NCI-H2029 (cell line): ENCODE measurements around the gene LAMC2.
A peak's percentile ranks its signal among the peaks of the same experiment; 100 is the strongest.
"Not testable (repeated sequence)": the region's sequence is repeated elsewhere in the genome, so short reads cannot be mapped to it uniquely, and the experiment has no call there.

Experiments
- DNase-seq: peaks from one replicate; lab custom pipeline; 2025; lab: John Stamatoyannopoulos, UW

Gene LAMC2

DNA sequence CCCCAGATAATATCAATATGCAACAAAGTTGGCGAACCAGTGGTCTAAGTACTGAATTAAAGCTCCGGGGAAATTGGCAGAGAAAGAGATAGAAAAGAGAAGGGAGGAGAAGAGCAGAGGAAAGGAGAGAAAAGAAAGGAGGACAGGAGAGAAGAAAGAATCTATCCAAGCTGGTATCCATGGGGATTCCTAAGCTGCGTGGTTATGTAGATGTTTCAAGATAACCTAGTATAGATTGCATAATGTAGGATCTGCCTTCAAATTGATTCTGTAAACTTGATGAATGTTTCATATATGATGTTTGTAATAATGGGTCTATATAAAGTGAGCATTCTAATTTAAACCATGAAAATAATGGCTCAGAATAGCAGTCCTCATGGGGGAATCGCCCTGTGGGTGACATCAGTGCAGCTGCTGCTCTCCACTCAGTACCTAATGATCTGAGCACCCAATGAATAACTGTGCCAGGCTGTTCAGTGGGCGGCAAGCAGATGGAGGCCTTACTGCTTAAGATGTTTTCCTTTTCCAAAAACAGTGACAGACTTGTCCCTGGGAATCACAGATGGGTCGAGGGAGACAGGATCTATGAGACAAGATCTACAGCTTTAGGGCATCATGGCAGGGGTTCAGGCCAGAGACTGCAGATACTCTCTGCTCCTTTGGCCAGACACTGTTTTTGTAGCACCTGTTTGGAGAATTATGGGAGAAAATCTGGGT is 78.0 kb downstream of the LAMC2 start:
- no peak for DNase-seq

DNA sequence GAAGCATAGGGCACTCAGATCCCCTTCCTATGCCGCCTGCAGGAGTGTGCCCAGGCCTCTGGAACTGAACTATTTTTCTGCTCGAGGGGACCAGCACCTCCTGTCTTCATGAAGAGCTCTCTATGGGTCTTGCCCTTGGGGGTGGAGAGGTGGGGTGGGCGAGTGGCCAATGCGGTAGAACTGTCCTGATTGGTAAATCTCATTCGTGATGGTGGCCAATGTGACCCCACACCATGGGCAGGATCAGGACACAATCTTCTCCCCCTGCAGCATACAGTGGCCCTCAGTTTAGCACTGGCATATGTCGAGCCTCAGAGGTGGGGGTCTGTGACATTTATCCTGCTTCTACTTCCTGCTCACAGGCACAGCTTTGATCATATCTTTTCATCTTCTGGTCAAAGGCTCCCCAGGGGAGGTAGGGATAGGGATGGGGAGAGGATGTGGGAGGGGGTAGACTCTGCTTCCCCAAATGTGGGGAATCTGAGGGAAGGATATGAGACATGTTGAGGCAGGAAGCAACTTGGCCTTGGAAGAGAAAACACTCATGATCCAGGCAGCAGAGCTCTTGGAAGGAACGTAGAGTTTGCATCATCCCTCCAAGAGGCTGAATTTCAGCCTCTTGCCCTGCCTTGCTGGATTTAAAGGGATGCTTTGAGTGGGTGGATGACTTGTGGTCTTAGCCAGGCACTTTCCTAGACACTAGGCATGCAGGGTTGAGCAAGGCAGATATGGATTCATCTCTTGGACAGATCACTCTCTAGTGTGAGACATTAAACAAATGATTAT is 81.8 kb downstream of the LAMC2 start:
- no peak for DNase-seq

DNA sequence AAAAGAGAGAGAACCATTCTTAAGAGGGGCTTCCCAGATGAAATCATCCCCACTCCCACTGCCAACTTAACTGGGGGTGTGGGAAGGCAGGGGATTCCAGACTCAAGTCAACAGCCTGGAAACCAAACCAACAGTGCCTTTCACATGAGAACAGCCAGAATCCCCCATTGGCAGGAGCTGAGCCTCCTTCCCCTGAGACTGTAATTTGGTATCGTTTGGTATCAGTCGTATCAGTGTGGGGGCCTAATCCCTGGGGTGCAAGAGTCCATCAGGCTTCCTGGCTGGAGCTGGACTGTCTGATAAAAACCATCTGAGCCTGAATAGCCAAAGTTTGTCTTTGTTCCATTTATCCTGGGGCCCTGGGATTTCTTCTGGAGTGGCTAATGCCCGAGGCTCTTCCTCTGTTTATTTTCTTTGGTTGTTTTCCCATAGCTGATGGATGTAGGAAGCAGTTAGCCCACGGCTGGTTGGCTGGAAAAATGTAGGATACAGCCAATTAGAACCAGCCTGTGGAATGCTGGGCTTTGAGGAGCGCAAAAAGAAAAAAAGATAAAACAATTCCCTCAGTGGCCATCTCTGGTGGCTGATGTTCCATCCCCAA is 84.6 kb downstream of the LAMC2 start:
- no peak for DNase-seq

DNA sequence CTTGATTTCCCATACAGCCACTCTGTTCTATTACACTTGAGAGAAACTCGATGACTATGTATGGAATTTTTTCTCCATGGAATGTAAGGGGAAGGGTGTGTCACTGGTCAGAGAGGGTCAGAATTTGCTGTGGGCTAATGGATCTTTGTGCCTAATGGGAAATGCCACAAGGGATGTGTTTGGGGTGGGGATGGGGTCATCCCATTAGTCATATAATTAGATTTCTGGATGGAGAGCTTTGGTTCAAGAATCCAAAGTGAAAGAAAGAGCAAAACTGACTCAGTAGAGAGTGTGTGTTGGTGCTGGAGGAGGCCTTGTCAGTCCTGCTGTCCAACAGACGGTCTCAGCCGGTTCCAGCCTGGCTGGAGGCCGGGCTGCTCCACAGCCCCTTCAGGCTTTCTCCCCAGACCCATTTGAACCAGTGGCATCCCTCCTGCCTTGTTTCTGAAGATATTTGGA is 86.4 kb downstream of the LAMC2 start:
- no peak for DNase-seq

DNA sequence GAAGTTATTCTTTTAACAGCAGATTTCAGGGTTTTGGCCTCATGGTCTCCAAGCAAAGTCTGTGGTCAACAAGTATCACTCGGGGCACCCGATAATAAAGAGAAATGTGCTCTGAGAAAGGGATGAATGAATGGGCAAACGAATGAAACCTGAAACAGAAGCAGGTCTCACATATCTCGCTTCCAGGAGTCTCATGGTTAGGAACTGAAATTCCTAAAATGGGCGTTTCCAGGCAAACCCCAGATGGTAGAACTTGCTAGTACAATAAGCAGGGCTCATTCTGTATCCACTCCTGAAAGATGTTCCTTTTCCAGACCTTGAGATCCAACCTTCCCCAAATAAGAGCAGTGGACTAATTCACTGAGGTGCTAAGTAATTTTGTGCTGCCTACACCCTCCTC is 87.2 kb downstream of the LAMC2 start:
- no peak for DNase-seq

DNA sequence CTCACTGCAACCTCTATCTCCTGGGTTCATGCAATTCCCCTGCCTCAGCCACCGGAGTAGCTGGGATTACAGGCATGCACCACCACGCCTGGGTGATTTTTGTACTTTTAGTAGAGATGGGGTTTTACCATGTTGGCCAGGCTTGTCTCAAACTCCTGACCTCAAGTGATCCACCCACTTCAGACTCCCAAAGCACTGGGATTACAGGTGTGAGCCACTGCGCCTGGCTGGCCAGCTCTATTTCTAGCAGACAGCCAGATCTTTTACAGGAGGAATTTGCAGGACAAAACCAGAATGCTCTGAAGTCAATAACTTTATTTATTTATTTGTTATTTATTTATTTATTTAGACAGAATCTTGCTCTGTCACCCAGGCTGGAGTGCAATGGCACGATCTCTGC is 87.9 kb downstream of the LAMC2 start:
- DNase-seq = not testable (repeated sequence)

DNA sequence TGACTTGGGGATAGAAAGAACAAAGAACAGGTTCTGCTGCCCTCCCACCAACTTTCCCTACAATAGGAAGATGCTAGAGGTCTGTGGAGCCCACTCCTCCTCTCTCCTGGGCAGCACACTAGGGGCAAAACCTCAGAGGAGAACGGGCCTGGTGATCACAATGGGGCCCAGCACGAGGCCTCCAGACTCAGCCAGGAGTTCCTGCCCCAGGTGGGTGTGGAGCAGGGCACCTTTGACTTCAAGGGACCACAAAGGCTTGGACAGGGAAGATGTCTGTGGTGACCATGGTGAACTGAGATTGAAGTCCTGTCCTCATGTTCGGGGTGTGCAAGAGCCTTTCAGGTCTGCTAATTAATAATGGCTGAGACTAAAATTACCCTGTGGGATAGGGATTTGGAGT is 88.8 kb downstream of the LAMC2 start:
- DNase-seq = no peak

DNA sequence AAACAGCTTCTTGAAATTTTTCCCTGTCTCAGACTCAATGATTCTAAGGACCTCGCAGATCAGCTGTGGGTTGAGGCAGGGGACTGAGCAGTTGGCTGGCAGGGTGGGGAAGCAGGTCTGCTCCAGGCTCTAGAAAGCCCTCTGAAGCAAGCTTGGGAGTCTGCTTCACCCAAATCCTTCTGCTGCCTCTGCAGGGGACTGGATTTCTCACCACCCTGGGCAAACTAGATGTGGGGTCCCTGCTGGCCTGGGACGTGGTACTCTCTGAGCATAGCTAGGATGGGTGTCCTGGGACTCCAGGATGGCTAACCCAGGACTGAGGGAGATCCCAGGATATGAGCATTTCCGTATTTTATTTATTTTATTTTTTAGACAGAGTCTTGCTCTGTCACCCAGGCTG is 89.3 kb downstream of the LAMC2 start:
- no peak for DNase-seq

DNA sequence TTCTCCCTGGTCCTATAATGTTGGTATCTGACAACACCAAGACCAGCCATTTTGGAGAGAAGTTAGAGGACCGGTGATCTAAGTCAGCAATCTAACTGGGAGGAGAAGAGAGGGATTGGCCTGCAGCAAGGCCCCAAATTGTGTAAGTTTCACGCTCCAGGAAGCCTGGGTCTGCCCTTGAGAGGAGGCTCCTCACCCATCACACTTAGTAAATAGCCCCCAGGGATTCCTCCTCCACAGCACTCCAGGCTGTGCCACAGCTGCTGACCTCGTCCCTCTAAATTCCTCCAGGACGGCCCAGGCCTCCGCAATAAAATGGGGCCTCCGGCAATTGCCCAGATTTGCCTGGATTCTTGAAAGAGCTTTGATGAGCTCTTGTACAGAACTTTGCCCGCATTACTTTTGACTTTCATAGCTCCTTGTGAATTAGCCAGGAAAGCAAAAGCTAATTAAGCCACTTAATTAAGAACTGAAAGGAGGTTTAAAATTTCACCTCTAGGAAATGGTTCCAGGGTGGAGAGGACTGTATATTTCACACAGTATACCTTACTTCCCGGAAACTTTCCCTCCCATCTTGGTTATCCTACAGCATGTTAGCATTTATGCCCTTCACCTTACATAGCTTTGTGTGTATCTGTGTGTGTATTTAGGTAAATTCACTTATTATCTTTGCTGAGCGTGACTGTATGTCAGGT is 90.5 kb downstream of the LAMC2 start:
- no peak for DNase-seq

DNA sequence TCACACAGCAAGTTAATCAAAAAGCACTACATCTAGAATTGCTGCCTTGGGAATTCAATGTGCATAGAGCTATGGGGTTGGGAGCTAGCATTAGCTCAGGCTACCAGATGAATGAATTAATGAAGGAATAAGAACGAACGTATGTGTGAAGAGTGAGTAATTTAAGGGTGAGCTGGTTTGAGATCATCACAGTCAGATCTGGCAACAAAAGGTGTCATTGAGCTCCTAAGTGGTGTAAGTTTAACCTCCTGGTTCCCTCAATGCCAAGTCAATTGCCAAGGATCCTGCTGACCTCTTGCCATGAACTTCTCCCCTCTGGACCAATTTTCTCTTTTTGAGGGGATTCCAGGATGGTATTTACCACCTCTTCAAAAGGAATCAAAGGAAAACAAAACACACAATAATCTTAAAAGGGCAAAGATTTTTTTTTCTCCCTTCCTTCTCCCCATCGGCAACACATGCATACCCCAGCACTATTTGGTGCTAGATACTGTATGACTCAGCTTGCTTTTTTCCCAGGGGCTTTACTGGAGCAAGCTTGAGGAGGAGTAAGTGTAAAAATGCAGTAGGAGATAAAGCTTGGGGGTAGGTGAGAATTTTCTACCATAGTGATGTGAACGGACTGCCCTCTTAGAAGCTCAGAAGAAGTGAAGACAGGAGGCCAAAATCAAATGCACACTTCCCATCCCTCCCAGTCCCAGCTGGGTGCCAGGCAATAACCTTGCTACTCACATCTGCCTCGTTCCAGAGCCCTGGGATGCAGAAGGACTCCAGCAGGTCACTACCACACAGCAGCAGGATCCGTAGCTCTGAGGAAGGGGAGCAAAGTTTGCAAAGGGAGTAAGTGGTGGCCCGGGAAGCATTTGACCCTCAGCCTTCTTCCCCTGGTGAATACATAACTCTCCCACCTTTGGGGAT is 92.0 kb downstream of the LAMC2 start:
- no peak for DNase-seq

DNA sequence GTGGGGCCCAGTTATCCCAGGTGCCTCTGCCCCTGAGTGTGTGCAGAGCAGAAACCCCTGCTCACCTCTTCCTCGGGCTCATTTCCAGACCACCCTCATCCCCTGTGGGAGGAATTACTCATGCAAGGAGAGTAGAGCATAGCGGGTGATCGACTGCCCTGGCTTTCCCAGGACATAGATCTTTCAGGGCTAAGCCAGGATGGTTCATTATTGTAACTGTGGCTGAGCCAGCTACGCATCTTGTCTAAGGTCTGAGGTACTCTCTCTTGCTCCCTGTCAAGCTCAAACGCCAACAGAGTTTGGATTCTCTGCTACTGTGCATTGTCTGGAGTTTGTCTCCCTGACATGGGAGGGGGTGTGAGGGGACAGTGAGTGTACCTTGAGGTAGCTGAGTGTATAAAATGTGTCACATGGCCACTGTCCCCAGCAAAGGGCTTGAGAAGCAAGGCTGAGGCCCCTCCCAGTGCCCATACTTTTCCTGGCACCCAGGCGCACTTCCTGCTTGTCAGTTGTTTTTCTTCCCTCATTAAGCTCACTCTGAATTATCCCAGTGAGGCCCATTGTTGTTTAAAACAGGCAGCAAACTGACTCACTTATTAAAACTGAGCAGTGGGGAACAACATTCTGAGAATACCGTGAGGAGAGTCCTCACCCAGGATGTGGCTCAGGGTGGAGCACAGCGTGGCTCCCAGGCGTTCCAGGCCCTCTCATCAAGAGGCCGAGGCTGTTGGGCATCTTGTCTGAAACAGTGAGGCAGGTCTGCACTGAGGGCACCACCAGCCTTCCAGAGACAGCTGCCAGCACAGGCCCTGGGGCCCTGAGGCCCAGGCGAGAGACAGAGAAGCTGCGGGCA is 92.9 kb downstream of the LAMC2 start:
- no peak for DNase-seq

DNA sequence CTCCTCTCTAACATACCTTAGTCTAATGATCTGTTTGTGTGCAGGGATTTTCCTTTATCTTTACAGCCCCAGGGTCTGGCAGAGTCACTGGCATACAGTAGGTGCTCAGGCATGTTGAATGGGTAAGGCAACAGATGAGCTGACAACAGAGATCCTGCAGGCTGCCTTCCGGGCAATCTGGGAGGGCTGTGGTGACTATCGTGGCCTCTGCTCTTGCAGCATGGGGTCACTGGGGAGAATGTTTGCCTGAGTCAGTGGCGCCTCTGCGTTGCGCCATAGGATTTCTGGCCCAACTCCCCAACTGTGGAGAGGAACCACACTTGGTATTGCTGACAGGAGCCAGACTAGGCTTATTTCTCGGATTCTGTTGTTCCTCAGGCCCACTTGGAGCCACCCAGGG is 93.8 kb downstream of the LAMC2 start:
- no peak for DNase-seq

DNA sequence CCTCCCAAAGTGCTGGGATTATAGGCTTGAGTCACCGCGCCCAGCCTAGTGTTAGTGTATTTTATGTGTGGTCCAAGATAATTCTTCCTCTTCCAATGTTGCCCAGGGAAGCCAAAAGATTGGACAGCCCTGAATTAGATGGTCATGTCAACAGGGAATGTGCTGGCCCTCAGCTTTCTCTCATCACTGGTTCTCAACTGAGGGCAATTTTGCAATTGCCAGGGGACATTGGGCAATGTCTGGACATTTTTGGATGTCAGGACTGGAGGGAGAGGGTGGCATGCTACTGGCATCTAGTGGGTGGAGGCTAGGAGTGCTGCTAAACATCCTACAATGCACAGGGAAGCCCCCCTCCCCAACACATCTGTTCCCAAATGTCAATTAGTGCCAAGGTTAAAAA is 95.0 kb downstream of the LAMC2 start:
- DNase-seq = no peak

DNA sequence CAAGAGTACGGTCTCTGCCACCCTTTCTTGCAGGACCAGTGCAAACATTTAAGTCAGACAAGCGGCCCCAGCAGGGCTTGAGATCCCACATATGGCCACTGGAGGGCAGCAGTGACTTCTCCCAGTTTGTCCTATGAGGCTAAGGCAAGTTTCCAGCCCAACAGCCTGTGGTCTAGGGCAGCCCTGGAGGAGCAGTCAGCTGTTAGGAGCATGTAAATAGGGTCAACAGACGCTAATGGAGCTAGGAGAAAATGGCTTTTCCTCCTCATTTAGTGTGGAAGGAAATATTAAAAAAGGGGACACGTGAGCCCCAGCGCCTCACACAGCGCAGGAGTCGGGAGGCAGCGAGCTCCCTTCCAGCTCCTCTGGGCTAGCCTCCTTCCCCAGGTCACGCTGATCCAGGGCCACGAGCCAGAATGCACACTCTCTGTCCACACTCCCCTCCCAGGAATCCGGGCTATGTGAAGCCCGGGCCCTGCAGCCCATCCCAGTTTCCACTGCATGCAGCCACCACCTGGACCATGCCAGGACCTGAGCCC is 95.6 kb downstream of the LAMC2 start:
- peak; percentile 54 for DNase-seq

DNA sequence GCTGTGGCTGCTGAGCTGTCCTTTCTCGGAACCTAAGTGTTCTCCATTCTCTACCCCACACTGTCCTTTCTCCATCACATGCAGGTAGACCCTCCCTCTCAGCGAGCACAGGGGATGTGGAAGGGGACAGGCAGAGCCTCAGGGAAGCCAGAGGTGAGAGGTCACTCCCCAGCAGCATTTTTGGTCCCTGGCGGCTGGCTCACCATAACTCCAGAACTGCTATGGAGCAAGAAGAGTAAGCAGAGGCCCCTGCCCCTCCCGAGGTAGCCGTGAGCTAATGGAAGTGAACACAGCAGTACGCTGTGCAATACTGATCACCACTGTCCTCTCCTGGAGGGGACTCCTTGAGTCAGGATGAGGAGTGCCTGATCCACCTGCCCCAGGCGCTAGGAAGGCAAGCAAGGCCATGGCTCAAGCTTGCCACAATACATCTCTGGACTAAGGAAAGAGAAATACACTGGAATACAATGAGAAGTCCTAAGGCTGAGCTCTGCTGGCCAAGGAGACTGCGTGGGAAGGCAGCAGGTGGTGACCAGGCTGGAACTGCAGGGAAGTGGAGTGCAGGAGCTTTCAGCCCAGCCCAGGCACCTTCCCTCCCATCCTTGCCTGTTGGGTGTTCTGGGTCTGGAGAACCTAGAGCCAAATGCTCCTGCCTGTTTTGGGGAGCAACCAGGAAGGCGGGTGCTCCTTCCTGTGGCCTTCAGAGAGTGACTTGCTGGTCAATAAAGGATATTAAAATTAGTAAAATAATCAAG is 96.2 kb downstream of the LAMC2 start:
- DNase-seq = no peak

DNA sequence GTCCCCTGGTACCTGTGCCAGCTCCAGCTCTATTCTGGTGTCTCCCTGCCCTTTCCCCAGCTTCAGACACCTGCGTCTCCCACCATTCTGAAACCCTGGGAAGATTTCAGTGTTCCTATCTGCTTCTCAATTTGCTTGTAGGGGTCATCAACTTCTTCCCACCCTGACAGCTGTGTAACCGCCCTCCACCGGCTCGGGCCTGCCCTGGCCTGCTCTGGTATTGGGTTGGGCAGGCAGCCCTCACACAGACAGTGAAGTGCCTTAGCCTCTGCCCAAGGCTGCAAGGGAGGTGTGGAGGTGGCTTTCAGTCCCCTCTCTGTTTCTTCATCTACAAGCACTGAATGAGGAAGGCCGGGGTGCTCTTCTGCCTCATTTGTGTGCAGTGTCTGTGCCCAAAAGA is 97.2 kb downstream of the LAMC2 start:
- DNase-seq = no peak

DNA sequence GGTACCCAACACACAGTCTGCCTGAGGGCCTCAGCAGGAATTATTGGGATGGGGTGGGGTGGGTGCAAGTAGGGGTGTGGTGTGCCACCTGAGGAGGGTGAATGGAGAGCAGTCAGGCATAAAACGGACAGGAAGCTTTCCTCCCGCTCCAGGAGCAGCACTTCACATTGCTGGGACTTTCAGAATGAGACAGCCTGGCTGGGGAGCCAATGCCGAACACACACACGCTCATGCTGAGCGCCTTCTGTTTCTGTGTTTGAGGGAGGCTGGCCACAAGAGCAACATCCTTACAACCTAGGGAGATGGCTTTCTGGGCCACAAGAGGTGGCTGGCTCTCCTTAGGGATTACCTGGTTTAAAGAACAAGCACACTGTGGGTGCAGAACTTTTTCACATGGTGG is 98.0 kb downstream of the LAMC2 start:
- no peak for DNase-seq

DNA sequence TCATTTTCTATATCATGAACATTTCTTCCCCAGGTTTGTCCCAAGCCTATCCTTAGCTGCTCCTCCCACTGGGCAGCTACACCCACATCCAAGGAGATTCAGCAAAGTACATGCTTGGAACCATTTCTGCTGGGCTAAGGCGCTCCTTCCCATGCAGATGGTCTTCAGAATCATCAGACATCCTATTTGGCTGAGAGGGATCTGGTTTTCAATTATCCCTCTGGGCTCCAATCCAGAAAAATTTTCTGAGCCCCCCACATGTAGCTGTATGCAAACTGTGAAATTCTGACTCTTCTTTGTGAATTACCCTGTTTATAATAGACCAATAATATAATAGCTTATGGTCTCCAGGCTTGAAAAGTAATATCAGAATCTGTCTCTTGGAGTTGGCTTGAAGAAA is 99.2 kb downstream of the LAMC2 start:
- no peak for DNase-seq

DNA sequence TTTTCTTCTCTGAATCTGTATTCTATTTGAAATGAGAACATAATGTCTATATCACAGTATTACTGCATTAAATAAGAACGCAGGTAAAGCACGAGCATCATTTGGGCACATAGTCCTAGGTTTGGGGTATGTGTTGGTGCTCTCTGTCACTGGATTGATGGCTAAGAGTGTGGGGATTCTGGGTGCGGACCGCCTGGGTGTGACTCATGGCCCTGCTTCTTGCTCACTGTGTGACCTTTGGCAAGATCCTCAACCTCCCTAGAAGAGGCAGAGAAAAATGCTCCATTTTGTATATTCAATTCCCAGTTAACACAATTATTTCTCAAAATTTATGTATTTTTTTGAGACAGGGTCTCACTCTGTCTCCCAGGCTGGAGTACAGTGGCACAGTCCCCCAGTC is 99.7 kb downstream of the LAMC2 start:
- DNase-seq = no peak
